OCI-M2 (cell line): ENCODE data around the gene UGT3A2.

ENCODE experiments used
- DNase-seq: peaks from one replicate; lab custom pipeline; 2025; ENCODE audit not compliant: unreplicated experiment; lab: John Stamatoyannopoulos, UW

UGT3A2 gene

GRCh38 chr5:36066540-36067210, at the start of gene UGT3A2:
UGT3A2 (minus strand) TSS chr5:36066882; CDS start chr5:36066789, 93 bp downstream.
- DNase-seq = no peak

DNA sequence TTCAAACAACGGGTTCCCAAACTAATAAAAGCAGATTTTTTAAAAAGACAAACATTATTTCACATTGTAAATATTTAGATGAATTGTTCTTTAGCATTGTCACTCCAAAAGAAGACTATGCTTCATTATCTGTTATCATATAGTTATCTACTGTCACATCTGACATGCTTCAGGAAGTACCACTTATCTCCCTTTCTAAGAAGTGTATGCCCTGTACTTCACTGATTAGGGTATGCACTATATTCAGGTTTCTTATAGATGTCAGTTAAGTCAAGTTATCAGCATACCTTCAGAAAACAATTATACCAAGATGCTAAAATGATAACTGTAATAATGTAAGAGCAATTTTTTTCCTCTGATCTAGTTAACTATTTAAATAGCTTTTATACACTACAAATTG, 44.6 kb upstream of the UGT3A2 start:
- no peak for DNase-seq

- no peak for DNase-seq
These were observed 42.2 kb upstream of the UGT3A2 start for GRCh38 chr5:36108758-36109460.

DNA sequence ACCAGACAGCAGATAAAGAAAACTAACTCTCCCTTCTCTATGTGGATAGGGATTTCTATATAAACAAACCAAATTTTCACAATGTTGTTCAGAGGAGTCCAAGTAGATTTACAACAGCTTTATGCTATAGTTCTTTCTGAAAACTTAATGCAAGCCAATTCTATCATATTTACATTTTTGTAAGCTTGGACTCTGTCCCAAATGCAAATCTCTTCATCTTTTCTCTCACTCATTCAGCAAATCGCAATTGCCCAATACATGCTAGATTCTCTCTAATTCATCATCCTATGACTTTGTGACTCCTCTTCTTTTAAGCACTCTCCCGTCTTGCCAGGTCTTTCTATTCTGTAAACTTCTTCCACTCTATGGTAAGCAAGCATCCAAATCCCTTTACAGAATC, 39.1 kb upstream of the UGT3A2 start:
- DNase-seq = no peak

DNA sequence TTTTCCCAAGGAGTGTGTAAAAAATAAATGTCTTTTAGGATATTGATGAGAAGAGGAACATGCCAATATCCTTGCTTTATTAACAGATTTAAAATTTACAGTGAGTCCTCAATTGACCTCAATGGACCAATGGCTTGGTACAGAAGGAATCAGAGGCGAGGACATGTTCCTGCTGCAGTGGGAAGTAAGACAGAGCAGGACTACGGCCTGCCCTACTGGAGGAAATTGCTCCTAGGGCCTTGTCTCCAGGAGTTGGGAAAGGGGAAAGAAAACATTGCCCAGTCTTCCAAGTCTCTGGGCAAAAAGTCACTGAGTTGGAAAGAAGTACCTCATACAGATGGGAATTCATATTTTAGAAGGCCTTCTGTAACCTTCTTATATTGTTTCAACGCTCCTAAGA, 33.1 kb upstream of the UGT3A2 start:
- DNase-seq = no peak

GRCh38 chr5:36096486-36096885, 29.8 kb upstream of the UGT3A2 start:
- no peak for DNase-seq

GRCh38 chr5:36089989-36090388, 23.3 kb upstream of the UGT3A2 start:
- peak; percentile 3 for DNase-seq

DNA sequence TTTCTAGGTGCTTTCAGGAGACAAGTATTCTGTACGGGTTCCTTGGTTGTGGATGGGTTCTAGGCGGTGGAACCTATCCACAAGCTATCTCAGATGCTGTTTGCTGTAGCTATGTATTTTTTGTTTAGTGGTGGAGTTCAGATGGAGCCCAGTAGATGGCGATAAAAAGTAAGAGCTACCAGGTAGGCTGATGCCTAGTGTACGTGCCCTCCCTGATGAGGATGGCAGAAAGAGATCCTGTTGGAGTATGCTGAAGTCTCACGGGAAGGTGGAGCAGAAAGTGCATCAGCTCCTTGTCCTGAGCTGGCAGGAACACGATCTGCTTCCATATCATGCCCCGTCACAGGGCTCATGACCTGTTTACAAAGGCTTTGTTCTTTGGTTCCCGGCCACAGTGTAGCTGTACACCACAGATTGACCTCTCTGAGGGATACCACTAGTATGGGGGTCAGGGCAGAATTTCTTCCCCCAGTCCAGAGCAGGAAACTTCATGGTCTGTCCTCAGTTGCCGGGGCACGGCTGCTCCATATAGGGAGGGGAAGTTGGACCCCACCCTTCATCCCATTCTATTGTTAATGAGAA, 12.6 kb upstream of the UGT3A2 start:
- DNase-seq = no peak

DNA sequence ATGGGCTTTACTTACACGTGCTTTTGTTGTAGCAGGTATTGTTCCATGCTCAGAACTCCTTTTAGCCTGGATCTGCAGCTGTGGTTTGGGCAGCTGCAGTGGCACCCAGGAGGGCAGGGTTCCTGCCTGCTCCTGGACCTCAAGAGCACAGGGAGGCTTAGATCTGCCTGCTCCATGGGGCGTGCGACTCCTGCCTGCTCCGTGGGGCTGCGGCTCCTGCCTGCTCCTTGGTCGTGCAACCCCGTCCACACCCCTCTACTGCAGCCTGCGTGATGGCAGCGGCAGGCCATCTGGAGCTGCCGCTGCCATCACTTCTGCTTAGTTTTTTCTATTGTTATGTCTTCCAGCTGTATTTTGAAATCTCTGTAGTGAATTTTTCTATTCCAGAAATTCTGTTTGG, 11.7 kb upstream of the UGT3A2 start:
- no peak for DNase-seq

GRCh38 chr5:36073595-36074216, 7.0 kb upstream of the UGT3A2 start:
- DNase-seq = no peak

DNA sequence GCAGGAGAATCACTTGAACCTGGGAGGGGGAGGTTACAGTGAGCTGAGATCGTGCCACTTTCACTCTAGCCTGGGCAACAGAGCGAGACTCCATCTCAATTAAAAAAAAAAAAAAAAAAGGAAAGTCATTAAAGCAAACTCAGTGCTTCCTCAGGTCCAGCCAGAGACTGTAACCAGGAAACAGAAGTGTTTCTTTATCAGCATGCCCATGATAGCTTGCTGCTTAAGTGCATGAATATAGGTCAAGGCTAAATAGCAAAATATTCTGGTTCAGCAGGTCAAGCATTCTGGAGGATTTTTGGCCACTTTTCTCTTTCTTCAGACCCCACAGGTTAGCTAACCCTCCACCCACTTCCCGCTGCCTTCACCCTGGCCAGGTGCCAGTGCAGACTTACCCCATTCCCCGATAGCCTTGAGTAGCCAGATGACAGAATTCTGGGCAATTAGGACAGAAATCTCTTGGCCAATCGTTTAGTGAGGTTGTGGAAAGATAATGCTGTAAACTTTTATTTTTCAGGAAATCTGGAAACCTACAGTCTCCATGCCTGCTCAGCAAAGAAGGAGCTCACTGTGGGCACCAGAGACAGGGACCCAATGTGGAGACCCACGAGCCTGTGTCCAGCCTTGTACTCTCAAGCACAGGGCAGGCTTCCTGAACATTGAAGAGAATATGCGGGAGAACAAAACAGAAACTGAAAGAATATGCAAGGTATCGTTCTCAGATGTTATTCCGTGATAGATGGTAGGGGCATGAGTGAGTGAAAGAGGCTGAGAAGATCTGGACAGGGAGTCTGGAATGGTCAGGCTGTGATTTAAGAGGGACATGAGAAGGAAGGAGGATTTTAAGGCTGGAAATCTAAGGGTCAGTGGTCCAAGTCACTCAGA, 4.2 kb upstream of the UGT3A2 start:
- no peak for DNase-seq

DNA sequence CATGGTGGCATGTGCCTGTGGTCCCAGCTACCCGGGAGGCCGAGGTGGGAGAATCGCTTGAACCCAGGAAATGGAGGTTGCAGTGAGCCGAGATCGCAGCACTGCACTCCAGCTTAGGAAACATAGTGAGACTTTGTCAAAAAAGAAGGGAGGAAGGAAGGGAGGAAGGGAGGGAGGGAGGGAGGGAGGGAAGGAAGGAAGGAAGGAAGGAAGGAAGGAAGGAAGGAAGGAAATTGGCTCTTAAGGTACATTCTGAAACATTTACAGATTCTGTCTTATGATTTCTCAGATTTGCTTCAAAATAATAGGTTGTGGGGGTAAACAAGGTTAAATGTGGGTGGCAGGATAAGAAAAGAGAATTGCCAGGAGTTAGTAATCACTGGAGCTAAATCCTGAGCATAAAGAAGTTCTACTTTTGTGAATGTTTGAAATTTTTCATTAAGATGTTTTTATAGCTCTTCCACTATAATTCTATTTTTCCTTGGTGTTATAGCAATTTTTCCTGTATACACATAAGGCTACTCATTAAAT, 2.1 kb upstream of the UGT3A2 start:
- no peak for DNase-seq

DNA sequence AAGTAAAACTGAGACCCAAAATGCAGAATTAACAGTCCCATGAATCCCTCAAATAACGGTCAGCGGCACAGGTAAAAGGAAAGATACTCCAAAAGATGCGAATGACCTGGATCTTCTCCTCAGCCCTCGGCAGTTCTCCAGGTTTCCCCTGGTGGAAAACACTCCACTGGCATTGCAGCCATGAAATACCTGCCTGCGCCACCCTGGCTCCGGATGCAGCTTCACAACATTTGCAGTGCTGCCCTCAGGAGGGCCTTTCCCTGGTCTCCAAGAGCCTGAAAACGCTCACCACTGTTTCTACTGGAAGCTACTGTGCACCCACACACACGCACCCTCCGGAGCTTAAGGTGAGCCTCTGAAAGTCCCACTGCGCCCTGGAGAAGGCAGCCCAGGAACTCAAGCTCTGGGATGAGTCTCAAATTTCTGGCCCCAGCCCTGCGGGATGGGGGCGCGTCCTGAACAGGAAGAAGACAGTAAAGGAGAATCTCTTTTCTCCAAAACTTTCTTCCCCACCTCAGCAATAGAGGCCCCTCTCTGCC, 612 bp downstream of the UGT3A2 start:
- DNase-seq = no peak

GRCh38 chr5:36060420-36060887, 6.2 kb downstream of the UGT3A2 start:
- no peak for DNase-seq

- DNase-seq = no peak
These were observed 6.9 kb downstream of the UGT3A2 start for GRCh38 chr5:36059571-36060419.

DNA sequence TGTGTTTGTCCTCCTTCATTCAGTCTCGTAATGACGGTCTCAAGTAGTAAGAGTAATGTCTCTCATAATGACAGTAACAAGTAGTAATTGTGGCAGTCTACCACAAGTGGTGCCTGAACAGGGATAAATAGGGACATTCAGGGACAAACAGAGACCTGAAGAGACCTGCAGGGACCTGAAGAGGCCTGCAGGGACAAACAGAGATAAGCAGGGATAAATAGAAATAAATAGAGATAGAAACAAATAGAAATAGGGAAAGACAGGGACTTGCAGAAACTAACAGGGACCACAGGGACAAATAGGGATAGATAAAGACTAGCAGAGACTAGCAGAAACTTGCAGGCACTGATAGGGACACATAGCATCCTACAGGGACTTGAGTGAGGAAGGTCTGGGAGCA, 7.9 kb downstream of the UGT3A2 start:
- DNase-seq = no peak

- DNase-seq = no peak
These were observed 9.3 kb downstream of the UGT3A2 start for GRCh38 chr5:36057386-36057785.

- DNase-seq = no peak
These were observed 10.3 kb downstream of the UGT3A2 start for GRCh38 chr5:36056422-36056821.

DNA sequence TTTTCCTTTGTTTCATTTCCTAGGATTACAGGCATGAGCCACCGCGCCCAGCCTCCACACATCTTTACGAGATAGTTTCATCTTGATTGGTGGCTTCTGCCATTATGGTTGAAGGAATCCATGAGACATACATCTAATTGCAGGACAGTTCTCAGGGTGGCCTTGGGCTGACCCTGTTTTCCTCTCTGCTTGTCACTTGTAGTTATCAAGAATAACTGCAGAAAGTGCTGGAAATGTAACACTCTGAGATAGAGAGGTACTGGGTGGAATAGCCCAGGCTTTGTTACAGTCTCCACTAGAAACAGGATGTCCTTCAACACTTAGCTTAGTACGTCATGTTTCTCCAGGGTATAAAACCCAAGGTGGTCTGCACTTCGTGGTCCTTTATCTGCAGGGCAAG, 10.7 kb downstream of the UGT3A2 start:
- no peak for DNase-seq
